ENCODE results near the gene KIF21B. TPM values are rescaled to one million over a fixed set of nuclear protein-coding genes. Genes with fewer than 3 reads are reported as not detected.

The KIF21B gene
- total and polyA plus RNA-seq, 2 experiments from 2014 or later, result 0.29 to 3.5 TPM

DNA sequence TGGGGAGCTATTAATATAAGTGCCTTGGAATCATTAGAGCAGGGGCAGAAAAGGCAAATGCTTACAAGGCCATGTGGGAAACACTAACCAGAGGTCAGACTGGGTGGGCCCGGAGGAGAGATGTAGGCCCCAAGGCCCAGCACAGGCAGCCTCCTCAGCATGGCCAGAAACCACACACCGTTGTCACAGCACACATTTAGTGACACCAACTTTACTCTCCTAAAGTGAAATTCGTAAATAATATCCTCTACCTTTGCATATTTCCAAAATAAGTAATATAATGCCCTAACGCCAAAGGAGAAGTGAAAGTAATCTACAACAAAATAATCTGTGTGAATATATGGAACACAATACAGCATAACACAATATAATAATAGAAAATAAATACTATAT lies 62.6 kb downstream of the KIF21B start:
- DNase-seq (ENCODE audit: low read depth in 1 of 2, low spot score in 1 of 2), result no peak
- no peak for TF ChIP-seq CTCF (IDR thresholded peaks at IDR 0.05; ENCODE audit: low read depth, low read length)
- H3K4me3 ChIP-seq, result no peak overlapping the region

GRCh38 chr1:200960236-200960947 lies 63.1 kb downstream of the KIF21B start:
- no peak overlapping the region for H3K4me3 ChIP-seq
- DNase-seq (ENCODE audit: low read depth in 1 of 2, low spot score in 1 of 2), result no peak
- H3K27ac ChIP-seq, result no peak overlapping the region
- no peaks in the 10 kb centered on the region for H3K9me3 ChIP-seq (ENCODE audit: low read depth)
- no peaks in the 10 kb centered on the region for H3K27me3 ChIP-seq
- peaks cover 5% of the 10 kb centered on the region for H3K4me1 ChIP-seq (ENCODE audit: low read depth)
- TF ChIP-seq CTCF (IDR thresholded peaks at IDR 0.05; ENCODE audit: low read depth, low read length), result no peak
- no peaks in the 10 kb centered on the region for H3K36me3 ChIP-seq

More for the DNA sequence above, 62.6 kb downstream of the KIF21B start:
- no peak overlapping the region for H3K27ac ChIP-seq
- H3K9me3 ChIP-seq (ENCODE audit: low read depth), result no peaks in the 10 kb centered on the region
- H3K27me3 ChIP-seq, result no peaks in the 10 kb centered on the region
- peaks cover 5% of the 10 kb centered on the region for H3K4me1 ChIP-seq (ENCODE audit: low read depth)
- no peaks in the 10 kb centered on the region for H3K36me3 ChIP-seq

DNA sequence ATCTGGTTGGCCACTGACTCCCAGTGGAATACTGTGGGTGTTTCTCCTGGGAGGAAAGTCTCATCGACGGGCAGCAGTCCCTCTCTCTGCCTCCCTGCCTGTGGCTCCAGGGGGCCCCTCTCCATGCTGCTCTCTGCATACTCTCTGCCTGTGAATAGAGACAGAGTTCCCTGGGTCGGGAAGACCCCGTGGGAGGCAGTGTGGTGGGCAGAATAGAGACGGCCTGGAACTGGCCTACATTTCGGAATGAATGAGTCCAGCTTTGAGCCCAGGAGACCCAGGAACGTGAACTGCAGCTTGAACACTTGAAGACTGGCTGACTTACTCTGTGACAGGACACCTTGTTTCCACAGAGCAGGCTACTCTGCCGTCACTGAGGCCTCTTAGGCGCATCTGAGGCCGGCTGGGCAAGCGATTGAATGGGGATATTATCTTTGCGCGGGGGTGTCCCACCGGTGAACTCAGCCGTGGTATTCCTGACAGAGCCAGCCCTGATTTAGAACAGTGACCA lies 64.0 kb downstream of the KIF21B start:
- Histone ChIP-seq H3K27ac (no peak overlapping the region), H3K4me3 (no peak overlapping the region), H3K9me3 (ENCODE audit: low read depth) (no peaks in the 10 kb centered on the region), H3K36me3 (no peaks in the 10 kb centered on the region), H3K4me1 (ENCODE audit: low read depth) (peaks cover 5% of the 10 kb centered on the region), H3K27me3 (no peaks in the 10 kb centered on the region)
- no peak for TF ChIP-seq CTCF (IDR thresholded peaks at IDR 0.05; ENCODE audit: low read depth, low read length)
- DNase-seq (ENCODE audit: low read depth in 1 of 2, low spot score in 1 of 2), result peak in 1 of 2 donors; percentile 34

DNA sequence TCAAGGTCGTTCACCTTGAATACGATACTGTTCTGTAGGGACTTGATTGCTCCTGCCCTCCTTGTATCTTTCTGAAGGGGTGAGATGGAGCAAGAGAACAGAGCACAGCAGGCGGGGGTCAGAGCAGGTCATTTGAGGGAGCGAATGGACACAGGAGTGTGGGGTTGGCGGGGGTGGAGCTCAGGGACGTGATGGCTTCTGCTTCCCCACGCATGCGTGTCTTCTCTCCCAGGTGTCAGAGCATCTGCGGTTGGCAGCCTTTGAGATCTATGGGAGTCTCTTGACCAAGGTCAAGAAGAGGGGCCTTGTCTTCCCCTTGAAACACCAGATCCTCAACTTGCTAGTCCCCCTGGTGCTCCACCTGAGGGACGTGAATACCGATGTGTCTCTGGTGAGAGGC lies 64.9 kb downstream of the KIF21B start:
- TF ChIP-seq CTCF (IDR thresholded peaks at IDR 0.05; ENCODE audit: low read depth, low read length), result no peak
- no peak for DNase-seq (ENCODE audit: low read depth in 1 of 2, low spot score in 1 of 2)

GRCh38 chr1:200954434-200954833 lies 69.1 kb downstream of the KIF21B start:
- H3K4me3 ChIP-seq, result no peak overlapping the region
- no peaks in the 10 kb centered on the region for H3K9me3 ChIP-seq (ENCODE audit: low read depth)
- H3K36me3 ChIP-seq, result no peaks in the 10 kb centered on the region
- DNase-seq (ENCODE audit: low read depth in 1 of 2, low spot score in 1 of 2), result no peak
- TF ChIP-seq CTCF (IDR thresholded peaks at IDR 0.05; ENCODE audit: low read depth, low read length), result no peak
- H3K4me1 ChIP-seq (ENCODE audit: low read depth), result no peaks in the 10 kb centered on the region
- no peaks in the 10 kb centered on the region for H3K27me3 ChIP-seq
- H3K27ac ChIP-seq, result no peak overlapping the region

More for the DNA sequence above, 64.9 kb downstream of the KIF21B start:
- no peak overlapping the region for H3K4me3 ChIP-seq
- H3K9me3 ChIP-seq (ENCODE audit: low read depth), result no peaks in the 10 kb centered on the region
- no peaks in the 10 kb centered on the region for H3K27me3 ChIP-seq
- H3K36me3 ChIP-seq, result no peaks in the 10 kb centered on the region
- peaks cover 5% of the 10 kb centered on the region for H3K4me1 ChIP-seq (ENCODE audit: low read depth)
- no peak overlapping the region for H3K27ac ChIP-seq

All from cardiac muscle cell (in vitro differentiated cells and primary cell).